Loucy (cell line): ENCODE data around the gene FMN1.

Experiments used
- CTCF ChIP-seq: fragments of 200-600 bp; sonication (generic); conservative IDR thresholded peaks from 2 replicates; pipeline ENCODE4 v1.5.1; 2014; ENCODE audit warnings: mild to moderate bottlenecking, antibody characterized with exemption, low read length
- EZH2phosphoT487 ChIP-seq: fragments of 200-600 bp; IDR thresholded peaks from 2 replicates; pipeline ENCODE4 v1.6.1; 2018; ENCODE audit warnings: antibody characterized with exemption, mild to moderate bottlenecking, moderate library complexity, borderline replicate concordance

GRCh38 chr15:33113666-33114373 lies 80.7 kb downstream of the FMN1 start:
- TF ChIP-seq CTCF (no peak), EZH2phosphoT487 (no peak)
